Activated T-cell treated with anti-CD3 and anti-CD28 coated beads for 24 hours (primary cell): ENCODE measurements around the gene USE1.

ENCODE experiments used
- DNase-seq: peaks from one replicate; pipeline ENCODE4 v3.0.0-alpha.2; 2020; ENCODE audit warnings: low read depth

USE1 gene

DNA sequence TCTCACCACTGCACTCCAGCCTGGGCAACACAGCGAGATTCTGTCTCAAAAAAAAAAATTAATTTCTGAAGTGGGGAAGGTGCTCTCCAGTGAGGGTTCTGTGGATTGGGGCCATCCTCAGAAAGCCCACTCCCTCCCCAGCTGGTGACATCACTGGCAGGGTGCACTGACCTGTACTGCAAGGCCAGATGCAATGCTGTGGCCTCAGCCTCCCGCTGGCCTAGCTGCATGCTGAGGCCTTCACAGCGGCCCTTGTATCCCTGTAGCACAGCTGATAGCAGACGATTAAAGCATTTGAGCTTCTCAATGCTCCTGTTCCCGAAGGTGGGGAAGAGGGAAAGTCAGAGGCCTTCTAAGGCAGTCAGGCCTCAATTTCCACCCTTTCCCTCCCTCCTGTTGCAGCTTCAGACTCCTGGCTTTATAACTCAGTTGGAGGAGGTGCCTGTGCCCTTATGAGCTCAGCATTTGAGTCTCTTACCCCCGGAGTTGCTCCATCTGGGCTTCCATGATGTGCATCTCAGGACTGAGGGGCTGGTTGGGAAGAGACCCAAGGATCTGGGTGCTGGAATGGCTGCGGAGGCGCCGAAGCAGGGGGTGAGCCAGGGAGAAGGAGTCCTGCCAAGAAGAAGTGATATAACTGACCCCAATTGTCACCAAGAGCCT is 44.1 kb downstream of the USE1 start:
- no peak for DNase-seq

- no peak for DNase-seq
Measured at GRCh38 chr19:17259934-17260333, 44.8 kb downstream of the USE1 start.

- peak; percentile 86 for DNase-seq
Measured at GRCh38 chr19:17260842-17261325, 45.7 kb downstream of the USE1 start.

- DNase-seq = no peak
Measured at GRCh38 chr19:17262557-17262956, 47.4 kb downstream of the USE1 start.

- no peak for DNase-seq
Measured at GRCh38 chr19:17263712-17264640, 48.8 kb downstream of the USE1 start.

- no peak for DNase-seq
Measured at GRCh38 chr19:17264641-17264979, 49.5 kb downstream of the USE1 start, which contains the start of gene USHBP1. Gene USHBP1, minus strand, starts transcription at chr19:17264745. Its CDS starts 446 bp downstream, at chr19:17264299.

DNA sequence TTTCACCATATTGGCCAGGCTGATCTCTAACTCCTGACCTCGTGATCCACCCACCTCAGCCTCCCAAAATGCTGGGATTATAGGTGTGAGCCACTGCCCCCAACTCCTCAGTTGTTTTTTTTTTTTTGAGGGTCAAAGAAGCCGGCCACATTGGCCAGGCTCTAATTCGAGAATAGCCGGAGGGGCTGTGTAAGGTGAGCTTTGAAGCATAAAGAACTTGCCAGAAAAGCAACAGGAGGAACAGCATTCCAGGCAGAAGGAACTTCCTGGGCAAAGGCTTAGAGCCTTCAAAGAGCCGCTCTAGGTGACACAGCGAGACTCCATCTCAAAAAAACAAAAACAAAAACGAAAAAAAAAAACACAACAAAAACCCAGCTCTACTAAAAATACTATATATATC is 50.9 kb downstream of the USE1 start:
- DNase-seq = no peak

GRCh38 chr19:17266589-17266974 is 51.4 kb downstream of the USE1 start:
- no peak for DNase-seq

DNA sequence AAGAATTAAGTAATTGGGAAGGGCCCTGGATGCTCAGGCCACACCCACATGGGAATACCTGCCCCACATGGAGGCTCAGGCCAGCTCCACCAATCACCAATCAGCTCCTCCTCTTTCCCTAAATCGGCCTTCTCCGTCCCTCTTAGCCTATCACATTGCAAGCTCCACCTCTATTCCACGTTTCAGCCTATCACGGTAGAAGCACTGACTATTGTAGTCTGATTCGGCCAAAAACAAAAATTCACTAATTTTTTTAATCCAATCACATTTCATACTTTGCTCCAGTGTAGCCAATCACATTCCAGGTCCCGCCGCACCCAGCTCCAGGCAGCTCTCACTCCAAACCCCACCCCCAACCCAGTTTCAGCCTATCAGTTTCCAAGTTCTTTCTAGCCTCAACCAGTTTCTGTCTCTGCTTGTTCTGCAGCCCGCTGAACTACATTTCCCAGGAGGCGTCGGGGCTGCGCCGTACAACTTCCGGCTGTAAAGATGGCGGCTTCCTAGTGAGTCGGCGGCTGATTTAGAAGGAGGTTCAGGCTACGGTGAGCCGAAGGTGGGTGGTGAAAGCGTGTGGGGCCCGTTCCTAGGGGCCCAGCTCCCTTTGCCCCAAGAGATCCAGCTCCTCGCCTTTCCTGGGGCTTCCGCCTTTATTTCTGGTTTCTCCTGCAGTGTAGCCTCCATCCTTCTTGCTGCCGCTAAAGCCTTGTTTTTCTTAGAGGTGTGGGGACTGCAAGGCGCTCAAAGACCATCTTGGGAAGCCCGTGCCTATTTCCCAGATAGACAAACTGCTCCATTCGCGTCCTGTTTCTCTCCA is 52.0 kb downstream of the USE1 start, which contains the start of gene BABAM1:
Gene BABAM1, plus strand, starts transcription at position 469 of the 814 bp plus-strand sequence. CDS start 1,364 bp downstream, outside the sequence.
- DNase-seq = peak; percentile 94

DNA sequence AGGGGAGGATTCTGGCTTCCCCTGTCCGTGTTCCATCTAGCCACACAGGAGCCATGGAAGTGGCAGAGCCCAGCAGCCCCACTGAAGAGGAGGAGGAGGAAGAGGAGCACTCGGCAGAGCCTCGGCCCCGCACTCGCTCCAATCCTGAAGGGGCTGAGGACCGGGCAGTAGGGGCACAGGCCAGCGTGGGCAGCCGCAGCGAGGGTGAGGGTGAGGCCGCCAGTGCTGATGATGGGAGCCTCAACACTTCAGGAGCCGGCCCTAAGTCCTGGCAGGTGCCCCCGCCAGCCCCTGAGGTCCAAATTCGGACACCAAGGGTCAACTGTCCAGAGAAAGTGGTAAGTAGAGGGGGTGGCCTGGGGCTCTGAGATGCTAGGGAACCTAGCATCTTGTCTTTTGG is 53.6 kb downstream of the USE1 start:
- no peak for DNase-seq
